Medulla oblongata (tissue), 1 donor: ENCODE data around the gene RHOA.

ENCODE experiments used
- DNase-seq: peaks from one replicate; pipeline ENCODE4 v3.0.0-alpha.2; 2015; ENCODE audit errors: extremely low spot score

Gene RHOA

GRCh38 chr3:49411968-49412631, at the start of gene RHOA, which contains the start of gene TCTA:
TSS of gene RHOA (minus strand) at chr3:49411976. CDS start at chr3:49375589, 36,387 bp downstream.
TSS of gene TCTA (plus strand) at chr3:49412423. CDS start at chr3:49412427, 4 bp downstream.
- DNase-seq, result peak; percentile 99

GRCh38 chr3:49460956-49461355, 49.2 kb upstream of the RHOA start:
- DNase-seq, result no peak

- DNase-seq, result no peak
Measured at GRCh38 chr3:49460188-49460890, 48.6 kb upstream of the RHOA start.

- DNase-seq, result no peak
Measured at GRCh38 chr3:49456466-49456865, 44.7 kb upstream of the RHOA start.

- no peak for DNase-seq
Measured at GRCh38 chr3:49454898-49455681, 43.3 kb upstream of the RHOA start.

GRCh38 chr3:49454458-49454857, 42.7 kb upstream of the RHOA start:
- no peak for DNase-seq

- no peak for DNase-seq
Measured at GRCh38 chr3:49453621-49454020, 41.8 kb upstream of the RHOA start.

- DNase-seq, result no peak
Measured at GRCh38 chr3:49445391-49445790, 33.6 kb upstream of the RHOA start.

- no peak for DNase-seq
Measured at GRCh38 chr3:49434731-49435130, 23.0 kb upstream of the RHOA start.

- peak; percentile 14 for DNase-seq
Measured at GRCh38 chr3:49428752-49429080, 16.9 kb upstream of the RHOA start.

GRCh38 chr3:49427586-49427985, 15.8 kb upstream of the RHOA start:
- DNase-seq, result no peak

- DNase-seq, result no peak
Measured at GRCh38 chr3:49424816-49425215, 13.0 kb upstream of the RHOA start.

- DNase-seq, result peak; percentile 31
Measured at GRCh38 chr3:49422379-49423248, 10.8 kb upstream of the RHOA start, which contains the start of gene AMT. TSS of gene AMT (minus strand) at chr3:49422473. CDS start at chr3:49422450, 23 bp downstream.

GRCh38 chr3:49421890-49422378, 10.2 kb upstream of the RHOA start:
- DNase-seq, result no peak

- no peak for DNase-seq
Measured at GRCh38 chr3:49417516-49418120, 5.8 kb upstream of the RHOA start.

- no peak for DNase-seq
Measured at GRCh38 chr3:49416867-49417266, 5.1 kb upstream of the RHOA start.

- DNase-seq, result peak; percentile 32
Measured at GRCh38 chr3:49415931-49416601, 4.3 kb upstream of the RHOA start.

- no peak for DNase-seq
Measured at GRCh38 chr3:49414753-49415152, 3.0 kb upstream of the RHOA start.

GRCh38 chr3:49413338-49413734, 1.6 kb upstream of the RHOA start:
- no peak for DNase-seq

- DNase-seq, result peak; percentile 11
Measured at GRCh38 chr3:49412632-49413337, 1.0 kb upstream of the RHOA start.
